MM.1S (cell line): ENCODE results near the gene CITED2.

ENCODE experiments used
- DNase-seq: peaks from one replicate; pipeline ENCODE4 v3.0.0-alpha.2; 2015
- H2AFZ ChIP-seq: fragments of 300-600 bp; sonication (generic); 2 replicates; pipeline ENCODE4 v1.6.0; 2016; ENCODE audit warnings: antibody characterized with exemption, low read length
- H3F3A ChIP-seq: fragments of 300-600 bp; sonication (generic); 2 replicates; pipeline ENCODE4 v1.6.1; 2016; ENCODE audit warnings: mild to moderate bottlenecking, antibody characterized with exemption, low read length, moderate library complexity, mixed read lengths; ENCODE audit not compliant: insufficient read depth
- H3K27ac ChIP-seq: fragments of 300-600 bp; sonication (generic); 2 replicates; pipeline ENCODE4 v1.5.1; 2016; ENCODE audit warnings: mild to moderate bottlenecking, low read length
- H3K27me3 ChIP-seq: fragments of 300-600 bp; sonication (generic); replicated peaks from 2 replicates; pipeline ENCODE4 v1.6.0; 2016; ENCODE audit warnings: low read length; ENCODE audit not compliant: insufficient read depth
- H3K36me3 ChIP-seq: fragments of 300-600 bp; sonication (generic); replicated peaks from 2 replicates; pipeline ENCODE4 v1.6.1; 2016; ENCODE audit warnings: mild to moderate bottlenecking, low read length, mixed read lengths; ENCODE audit not compliant: insufficient read depth
- H3K4me1 ChIP-seq: fragments of 300-600 bp; sonication (generic); 2 replicates; pipeline ENCODE4 v1.6.1; 2016; ENCODE audit warnings: low read length, mixed read lengths
- H3K4me2 ChIP-seq: fragments of 300-600 bp; sonication (generic); 2 replicates; pipeline ENCODE4 v1.6.0; 2016; ENCODE audit warnings: low read depth, low read length
- H3K4me3 ChIP-seq: fragments of 300-600 bp; sonication (generic); 2 replicates; pipeline ENCODE4 v1.5.1; 2016; ENCODE audit warnings: low read length, mixed read lengths
- H3K79me2 ChIP-seq: fragments of 300-600 bp; sonication (generic); 2 replicates; pipeline ENCODE4 v1.6.1; 2016; ENCODE audit warnings: mixed run types, low read length, mixed read lengths
- H3K9ac ChIP-seq: fragments of 300-600 bp; sonication (generic); 2 replicates; pipeline ENCODE4 v1.6.1; 2016; ENCODE audit warnings: low read length, mixed read lengths
- H3K9me2 ChIP-seq: fragments of 300-600 bp; sonication (generic); replicated peaks from 2 replicates; pipeline ENCODE4 v1.6.1; 2016; ENCODE audit warnings: mild to moderate bottlenecking, low read length, mixed read lengths; ENCODE audit not compliant: insufficient read depth
- H3K9me3 ChIP-seq: fragments of 300-600 bp; sonication (generic); replicated peaks from 2 replicates; pipeline ENCODE4 v1.6.1; 2016; ENCODE audit warnings: mild to moderate bottlenecking, low read length, mixed read lengths; ENCODE audit not compliant: insufficient read depth
- H4K20me1 ChIP-seq: fragments of 300-600 bp; sonication (generic); 2 replicates; pipeline ENCODE4 v1.6.1; 2016; ENCODE audit warnings: mild to moderate bottlenecking, low read length, moderate library complexity, mixed read lengths; ENCODE audit not compliant: insufficient read depth
- EZH2 ChIP-seq: fragments of 300-600 bp; sonication (generic); optimal IDR thresholded peaks from 2 replicates; pipeline ENCODE3; 2017; ENCODE audit warnings: low read depth, mild to moderate bottlenecking, antibody characterized with exemption, low read length, mixed read lengths
- EZH2phosphoT487 ChIP-seq: fragments of 300-600 bp; sonication (generic); IDR thresholded peaks from 2 replicates; pipeline ENCODE4 v1.6.1; 2018; ENCODE audit warnings: antibody characterized with exemption, low read length
- TF ChIP-seq, protein P1 (sequence below): fragments of 300-600 bp; sonication (generic); IDR thresholded peaks from 2 replicates; pipeline ENCODE4 v1.5.1; 2016; ENCODE audit warnings: antibody characterized with exemption, low read length, mixed read lengths

The CITED2 gene

GRCh38 chr6:139391709-139392108, 17.3 kb upstream of the CITED2 start:
- TF ChIP-seq EZH2phosphoT487: no peak
- TF ChIP-seq, protein P1, sequence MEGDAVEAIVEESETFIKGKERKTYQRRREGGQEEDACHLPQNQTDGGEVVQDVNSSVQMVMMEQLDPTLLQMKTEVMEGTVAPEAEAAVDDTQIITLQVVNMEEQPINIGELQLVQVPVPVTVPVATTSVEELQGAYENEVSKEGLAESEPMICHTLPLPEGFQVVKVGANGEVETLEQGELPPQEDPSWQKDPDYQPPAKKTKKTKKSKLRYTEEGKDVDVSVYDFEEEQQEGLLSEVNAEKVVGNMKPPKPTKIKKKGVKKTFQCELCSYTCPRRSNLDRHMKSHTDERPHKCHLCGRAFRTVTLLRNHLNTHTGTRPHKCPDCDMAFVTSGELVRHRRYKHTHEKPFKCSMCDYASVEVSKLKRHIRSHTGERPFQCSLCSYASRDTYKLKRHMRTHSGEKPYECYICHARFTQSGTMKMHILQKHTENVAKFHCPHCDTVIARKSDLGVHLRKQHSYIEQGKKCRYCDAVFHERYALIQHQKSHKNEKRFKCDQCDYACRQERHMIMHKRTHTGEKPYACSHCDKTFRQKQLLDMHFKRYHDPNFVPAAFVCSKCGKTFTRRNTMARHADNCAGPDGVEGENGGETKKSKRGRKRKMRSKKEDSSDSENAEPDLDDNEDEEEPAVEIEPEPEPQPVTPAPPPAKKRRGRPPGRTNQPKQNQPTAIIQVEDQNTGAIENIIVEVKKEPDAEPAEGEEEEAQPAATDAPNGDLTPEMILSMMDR: no peak
- TF ChIP-seq EZH2: no peak
- Histone ChIP-seq H3K27me3 (no peaks in the 10 kb centered on the region), H3K36me3 (no peaks in the 10 kb centered on the region), H4K20me1 (no peaks in the 10 kb centered on the region), H3K27ac (no peak overlapping the region), H3K79me2 (no peaks in the 10 kb centered on the region), H3K9me3 (no peaks in the 10 kb centered on the region), H3K4me1 (no peaks in the 10 kb centered on the region), H3K4me3 (no peak overlapping the region), H3K9me2 (no peaks in the 10 kb centered on the region), H3K9ac (no peak overlapping the region), H3K4me2 (no peak overlapping the region), H3F3A (no peaks in the 10 kb centered on the region), H2AFZ (no peak overlapping the region)
- DNase-seq: no peak

- no peaks in the 10 kb centered on the region for H4K20me1 ChIP-seq
- H3K27me3 ChIP-seq: no peaks in the 10 kb centered on the region
- H3K9ac ChIP-seq: no peak overlapping the region
- no peaks in the 10 kb centered on the region for H3K4me1 ChIP-seq
- H3K36me3 ChIP-seq: no peaks in the 10 kb centered on the region
- no peak overlapping the region for H3K27ac ChIP-seq
- no peaks in the 10 kb centered on the region for H3K9me2 ChIP-seq
- H3K9me3 ChIP-seq: no peaks in the 10 kb centered on the region
- TF ChIP-seq, protein P1: no peak
- TF ChIP-seq EZH2: no peak
- no peak for TF ChIP-seq EZH2phosphoT487
- H3K4me3 ChIP-seq: no peak overlapping the region
- H3K79me2 ChIP-seq: no peaks in the 10 kb centered on the region
- no peaks in the 10 kb centered on the region for H3F3A ChIP-seq
- DNase-seq: no peak
- no peak overlapping the region for H2AFZ ChIP-seq
- no peak overlapping the region for H3K4me2 ChIP-seq
Measured at GRCh38 chr6:139390447-139390846, 16.0 kb upstream of the CITED2 start.

- no peak overlapping the region for H3K9ac ChIP-seq
- H3K36me3 ChIP-seq: no peaks in the 10 kb centered on the region
- no peak overlapping the region for H3K27ac ChIP-seq
- no peak overlapping the region for H3K4me2 ChIP-seq
- H4K20me1 ChIP-seq: no peaks in the 10 kb centered on the region
- H3K9me2 ChIP-seq: no peaks in the 10 kb centered on the region
- H3K4me3 ChIP-seq: no peak overlapping the region
- H3K9me3 ChIP-seq: no peaks in the 10 kb centered on the region
- H3K27me3 ChIP-seq: no peaks in the 10 kb centered on the region
- TF ChIP-seq EZH2phosphoT487 (no peak), EZH2 (no peak)
- TF ChIP-seq, protein P1: no peak
- DNase-seq: no peak
- H2AFZ ChIP-seq: no peak overlapping the region
- H3K4me1 ChIP-seq: no peaks in the 10 kb centered on the region
- H3F3A ChIP-seq: no peaks in the 10 kb centered on the region
- H3K79me2 ChIP-seq: no peaks in the 10 kb centered on the region
Measured at GRCh38 chr6:139388384-139388783, 13.9 kb upstream of the CITED2 start.
